BLaER1 (cell line): ENCODE data around the gene DNASE1.

ENCODE experiments used
- H3K27ac ChIP-seq: shearing (Covaris generic); formaldehyde crosslinking; 2 replicates; pipeline ENCODE4 v1.8.1; 2022
- H3K27me3 ChIP-seq: shearing (Covaris generic); formaldehyde crosslinking; 2 replicates; pipeline ENCODE4 v1.8.1; 2022
- H3K36me3 ChIP-seq: shearing (Covaris generic); formaldehyde crosslinking; 2 replicates; pipeline ENCODE4 v1.8.1; 2022
- H3K4me1 ChIP-seq: shearing (Covaris generic); formaldehyde crosslinking; 2 replicates; pipeline ENCODE4 v1.8.1; 2022
- H3K4me2 ChIP-seq: shearing (Covaris generic); formaldehyde crosslinking; 2 replicates; pipeline ENCODE4 v1.8.1; 2022
- H3K4me3 ChIP-seq: shearing (Covaris generic); formaldehyde crosslinking; 2 replicates; pipeline ENCODE4 v1.8.1; 2022
- H3K9ac ChIP-seq: shearing (Covaris generic); formaldehyde crosslinking; 2 replicates; pipeline ENCODE4 v1.8.1; 2022
- H3K9me3 ChIP-seq: shearing (Covaris generic); formaldehyde crosslinking; 2 replicates; pipeline ENCODE4 v1.8.1; 2022
- H4K20me1 ChIP-seq: shearing (Covaris generic); formaldehyde crosslinking; 2 replicates; pipeline ENCODE4 v1.8.1; 2022
- Cebpa-rat ChIP-seq: shearing (Covaris generic); IDR thresholded peaks from 2 replicates; pipeline ENCODE4 v1.8.1; 2022

The DNASE1 gene

DNA sequence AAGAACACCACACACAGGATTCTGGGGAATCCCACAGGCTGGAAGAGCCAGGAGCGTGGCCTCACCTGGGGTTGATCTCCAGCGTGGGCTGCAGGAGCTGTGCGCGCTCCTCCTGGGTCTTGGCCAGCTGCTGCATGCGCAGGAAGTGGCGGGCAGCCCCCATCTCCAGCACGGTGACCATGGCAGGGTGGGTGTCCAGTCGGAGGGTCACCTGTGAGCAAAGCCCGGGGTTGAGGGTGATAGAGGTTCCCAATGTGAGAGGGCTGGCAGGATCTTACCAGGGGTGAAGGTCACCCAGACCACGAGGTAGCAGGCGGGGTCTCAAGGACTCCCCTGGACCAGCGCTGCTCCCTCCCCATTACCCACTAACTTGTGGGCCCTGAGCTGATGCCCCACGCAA lies 7.4 kb downstream of the DNASE1 start:
- H4K20me1 ChIP-seq, result peaks cover 47% of the 10 kb centered on the region
- no peak overlapping the region for H3K9ac ChIP-seq
- H3K4me2 ChIP-seq, result no peak overlapping the region
- no peak overlapping the region for H3K4me3 ChIP-seq
- no peaks in the 10 kb centered on the region for H3K27me3 ChIP-seq
- no peaks in the 10 kb centered on the region for H3K9me3 ChIP-seq
- no peak overlapping the region for H3K27ac ChIP-seq
- no peak for TF ChIP-seq Cebpa-rat
- H3K4me1 ChIP-seq, result peaks cover 19% of the 10 kb centered on the region
- H3K36me3 ChIP-seq, result peaks cover 93% of the 10 kb centered on the region

GRCh38 chr16:3662601-3663000 lies 8.1 kb downstream of the DNASE1 start:
- Histone ChIP-seq H3K27me3 (no peaks in the 10 kb centered on the region), H4K20me1 (peaks cover 47% of the 10 kb centered on the region), H3K27ac (no peak overlapping the region), H3K4me2 (no peak overlapping the region), H3K4me3 (no peak overlapping the region), H3K9ac (no peak overlapping the region), H3K36me3 (peaks cover 91% of the 10 kb centered on the region), H3K9me3 (no peaks in the 10 kb centered on the region), H3K4me1 (peaks cover 19% of the 10 kb centered on the region)
- TF ChIP-seq Cebpa-rat, result no peak

DNA sequence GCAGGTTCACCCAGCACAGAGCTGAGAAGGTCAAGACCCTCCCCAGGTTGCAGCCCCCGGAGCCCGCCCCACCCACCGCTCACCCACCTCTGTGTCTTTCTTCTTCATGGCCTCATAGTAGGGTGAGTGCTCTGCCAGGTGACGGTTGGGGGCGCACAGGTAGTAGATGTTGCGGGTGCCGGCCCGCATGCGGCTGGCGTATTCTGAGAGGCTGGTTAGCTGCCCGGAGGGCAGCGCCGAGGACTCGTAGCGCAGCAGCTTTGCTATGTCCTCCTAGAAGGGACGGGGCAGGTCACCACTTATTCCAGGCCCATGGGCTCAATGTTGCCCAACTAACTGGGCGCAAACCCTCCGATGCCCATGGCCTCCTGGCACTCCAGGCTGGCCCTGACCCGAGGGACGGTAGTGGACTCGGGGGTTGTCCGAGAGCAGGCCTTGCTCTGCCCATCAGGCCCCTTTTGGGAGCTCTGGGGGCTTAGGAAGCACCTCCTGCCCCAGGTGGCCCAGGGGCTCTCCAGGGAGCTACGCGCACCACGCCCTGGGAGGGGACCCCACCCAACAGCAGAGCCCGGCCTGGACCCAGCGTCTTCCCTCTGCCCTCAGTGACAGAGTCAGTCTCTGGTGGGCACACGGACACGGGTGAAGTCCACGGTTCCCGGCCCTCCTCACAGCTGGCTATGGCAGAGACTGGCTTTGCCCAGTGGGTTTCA lies 9.9 kb downstream of the DNASE1 start:
- no peak for TF ChIP-seq Cebpa-rat
- Histone ChIP-seq H3K27me3 (no peaks in the 10 kb centered on the region), H3K9ac (no peak overlapping the region), H3K4me2 (no peak overlapping the region), H4K20me1 (peaks cover 37% of the 10 kb centered on the region), H3K36me3 (peaks cover 89% of the 10 kb centered on the region), H3K4me3 (no peak overlapping the region), H3K4me1 (peaks cover 19% of the 10 kb centered on the region), H3K27ac (no peak overlapping the region), H3K9me3 (no peaks in the 10 kb centered on the region)

DNA sequence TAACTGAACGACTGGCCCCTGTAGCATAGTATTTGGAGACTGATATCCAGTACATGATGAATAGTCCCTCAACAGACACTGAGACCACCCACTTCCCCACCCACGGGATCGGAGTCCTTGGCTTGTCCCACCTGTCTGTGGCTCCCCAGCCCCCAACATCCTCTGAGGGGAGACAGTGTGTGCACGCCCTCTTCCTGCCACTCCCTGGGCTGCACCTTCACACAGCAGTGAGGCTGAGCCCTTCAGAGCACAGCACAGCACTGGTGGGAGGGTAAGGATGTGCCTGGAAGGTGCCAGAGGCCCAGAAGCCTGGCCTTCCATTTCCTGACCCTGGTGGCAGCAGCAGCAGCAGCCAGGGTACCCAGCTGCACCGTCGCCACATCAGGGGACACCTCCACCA lies 11.0 kb downstream of the DNASE1 start:
- H3K9me3 ChIP-seq, result no peaks in the 10 kb centered on the region
- peaks cover 32% of the 10 kb centered on the region for H4K20me1 ChIP-seq
- H3K27ac ChIP-seq, result no peak overlapping the region
- no peak overlapping the region for H3K4me3 ChIP-seq
- H3K9ac ChIP-seq, result no peak overlapping the region
- H3K4me2 ChIP-seq, result no peak overlapping the region
- peaks cover 19% of the 10 kb centered on the region for H3K4me1 ChIP-seq
- peaks cover 89% of the 10 kb centered on the region for H3K36me3 ChIP-seq
- H3K27me3 ChIP-seq, result no peaks in the 10 kb centered on the region
- TF ChIP-seq Cebpa-rat, result no peak

GRCh38 chr16:3668626-3669025 lies 14.1 kb downstream of the DNASE1 start:
- H3K36me3 ChIP-seq, result peaks cover 92% of the 10 kb centered on the region
- no peaks in the 10 kb centered on the region for H3K27me3 ChIP-seq
- H3K4me3 ChIP-seq, result no peak overlapping the region
- peaks cover 14% of the 10 kb centered on the region; the same call in 1 of the 2 replicates for H3K4me1 ChIP-seq
- H3K4me2 ChIP-seq, result no peak overlapping the region
- no peak for TF ChIP-seq Cebpa-rat
- no peak overlapping the region for H3K27ac ChIP-seq
- H3K9ac ChIP-seq, result no peak overlapping the region
- no peaks in the 10 kb centered on the region for H3K9me3 ChIP-seq
- H4K20me1 ChIP-seq, result peaks cover 28% of the 10 kb centered on the region; the same call in 1 of the 2 replicates

- Histone ChIP-seq H4K20me1 (peaks cover 28% of the 10 kb centered on the region; the same call in 1 of the 2 replicates), H3K4me3 (no peak overlapping the region), H3K4me1 (peaks cover 14% of the 10 kb centered on the region; the same call in 1 of the 2 replicates), H3K36me3 (peaks cover 92% of the 10 kb centered on the region), H3K27ac (no peak overlapping the region), H3K4me2 (no peak overlapping the region), H3K27me3 (no peaks in the 10 kb centered on the region), H3K9me3 (no peaks in the 10 kb centered on the region), H3K9ac (no peak overlapping the region)
- no peak for TF ChIP-seq Cebpa-rat
Observed at GRCh38 chr16:3669082-3669481, 14.6 kb downstream of the DNASE1 start.

DNA sequence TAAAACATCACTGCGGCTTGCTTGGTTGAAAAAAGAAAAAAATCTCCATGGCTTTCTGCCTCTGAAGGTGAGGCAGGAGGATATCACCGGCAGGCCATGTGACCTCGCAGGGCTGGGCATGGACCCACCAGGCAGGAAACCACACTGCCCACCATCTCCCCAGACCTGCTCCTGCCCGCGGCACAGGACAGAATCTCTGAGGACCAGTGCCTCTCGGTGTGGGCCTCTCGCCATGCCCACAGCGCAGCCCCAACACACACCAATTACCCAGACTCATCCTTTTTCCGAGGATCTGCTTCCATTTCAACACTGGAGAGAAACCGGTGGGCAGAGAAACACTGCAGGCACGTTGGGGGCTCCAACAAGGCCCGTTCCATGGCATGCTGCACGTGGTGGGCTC lies 16.2 kb downstream of the DNASE1 start:
- H3K36me3 ChIP-seq, result peaks cover 92% of the 10 kb centered on the region
- no peak overlapping the region for H3K4me3 ChIP-seq
- peaks cover 10% of the 10 kb centered on the region; the same call in 1 of the 2 replicates for H3K4me1 ChIP-seq
- no peak overlapping the region for H3K27ac ChIP-seq
- H3K9me3 ChIP-seq, result no peaks in the 10 kb centered on the region
- no peaks in the 10 kb centered on the region for H3K27me3 ChIP-seq
- peaks cover 31% of the 10 kb centered on the region; the same call in 1 of the 2 replicates for H4K20me1 ChIP-seq
- no peak overlapping the region for H3K4me2 ChIP-seq
- no peak overlapping the region for H3K9ac ChIP-seq
- TF ChIP-seq Cebpa-rat, result no peak

DNA sequence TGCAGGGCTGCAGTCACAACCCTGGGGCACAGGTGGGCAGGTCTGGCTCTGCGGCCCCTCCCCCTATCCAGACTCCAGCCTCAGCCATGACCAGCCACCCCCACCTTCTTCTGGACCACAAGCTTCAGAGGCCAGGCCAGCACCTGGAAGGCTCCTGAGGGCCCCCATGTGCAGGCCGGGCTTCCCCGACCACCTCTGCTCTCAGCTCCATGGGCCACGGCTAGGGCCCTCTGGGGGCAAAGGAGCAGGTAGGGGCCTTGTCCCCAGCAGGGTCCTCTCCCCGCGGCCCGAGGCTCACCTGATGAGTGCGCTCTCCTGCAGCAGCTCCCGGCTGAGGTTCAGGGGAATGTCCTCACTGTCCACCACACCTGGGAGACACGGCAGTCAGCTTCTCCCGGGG lies 16.9 kb downstream of the DNASE1 start:
- Histone ChIP-seq H3K4me3 (no peak overlapping the region), H3K36me3 (peaks cover 93% of the 10 kb centered on the region), H3K4me2 (no peak overlapping the region), H3K4me1 (peaks cover 5% of the 10 kb centered on the region; the same call in 1 of the 2 replicates), H4K20me1 (peaks cover 33% of the 10 kb centered on the region; the same call in 1 of the 2 replicates), H3K27ac (no peak overlapping the region), H3K9me3 (no peaks in the 10 kb centered on the region), H3K27me3 (no peaks in the 10 kb centered on the region), H3K9ac (no peak overlapping the region)
- no peak for TF ChIP-seq Cebpa-rat

GRCh38 chr16:3672571-3673041 lies 18.1 kb downstream of the DNASE1 start:
- Histone ChIP-seq H3K4me2 (no peak overlapping the region), H3K27ac (no peak overlapping the region), H3K9ac (no peak overlapping the region), H4K20me1 (peaks cover 33% of the 10 kb centered on the region; the same call in 1 of the 2 replicates), H3K36me3 (peaks cover 98% of the 10 kb centered on the region), H3K27me3 (no peaks in the 10 kb centered on the region), H3K9me3 (no peaks in the 10 kb centered on the region), H3K4me3 (no peak overlapping the region), H3K4me1 (peaks cover 4% of the 10 kb centered on the region; the same call in 1 of the 2 replicates)
- TF ChIP-seq Cebpa-rat, result no peak

- Histone ChIP-seq H3K9me3 (no peaks in the 10 kb centered on the region), H3K9ac (no peak overlapping the region), H3K4me1 (peaks cover 4% of the 10 kb centered on the region; the same call in 1 of the 2 replicates), H3K36me3 (peaks cover 100% of the 10 kb centered on the region), H4K20me1 (peaks cover 33% of the 10 kb centered on the region; the same call in 1 of the 2 replicates), H3K4me3 (no peak overlapping the region), H3K27ac (no peak overlapping the region), H3K4me2 (no peak overlapping the region), H3K27me3 (no peaks in the 10 kb centered on the region)
- no peak for TF ChIP-seq Cebpa-rat
Observed at GRCh38 chr16:3673201-3673600, 18.7 kb downstream of the DNASE1 start.
